HepG2 (cell line): Measurements from ENCODE around the gene FAM32A. TPM values are rescaled to one million over a fixed set of nuclear protein-coding genes. Genes with fewer than 3 reads are reported as not detected.

ENCODE experiments used
- CBFB ChIP-seq: sonication (generic); formaldehyde crosslinking; IDR thresholded peaks from 2 replicates; pipeline ENCODE4 v1.4.0; 2020; ENCODE audit warnings: missing genetic modification reagents
- JUNB ChIP-seq: sonication (generic); formaldehyde crosslinking; IDR thresholded peaks from 2 replicates; pipeline ENCODE4 v1.8.0; 2022; ENCODE audit warnings: missing genetic modification reagents, mild to moderate bottlenecking, borderline replicate concordance
- MTF2 ChIP-seq: sonication (generic); formaldehyde crosslinking; IDR thresholded peaks from 2 replicates; pipeline ENCODE4 v1.5.0; 2020; ENCODE audit warnings: missing genetic modification reagents, borderline replicate concordance
- NFE2 ChIP-seq: sonication (generic); formaldehyde crosslinking; IDR thresholded peaks from 2 replicates; pipeline ENCODE4 v1.4.0; 2020; ENCODE audit warnings: missing genetic modification reagents
- RBM22 ChIP-seq: fragments of 200-400 bp; formaldehyde crosslinking; optimal IDR thresholded peaks from 2 replicates; pipeline ENCODE3; 2017; ENCODE audit warnings: mild to moderate bottlenecking, low read length, moderate library complexity
- SAFB2 ChIP-seq: sonication (generic); formaldehyde crosslinking; IDR thresholded peaks from 2 replicates; pipeline ENCODE4 v1.5.1; 2020; ENCODE audit warnings: missing genetic modification reagents, low read depth, mild to moderate bottlenecking, borderline replicate concordance
- SMARCE1 ChIP-seq: fragments of 450-650 bp; IDR thresholded peaks from 2 replicates; pipeline ENCODE4 v1.6.1; 2017; ENCODE audit warnings: borderline replicate concordance
- ZBTB7B ChIP-seq: sonication (generic); formaldehyde crosslinking; IDR thresholded peaks from 2 replicates; pipeline ENCODE4 v1.4.0; 2020; ENCODE audit warnings: missing genetic modification reagents
- ZNF234 ChIP-seq: sonication (generic); formaldehyde crosslinking; conservative IDR thresholded peaks from 2 replicates; pipeline ENCODE4 v1.5.1; 2020; ENCODE audit warnings: mild to moderate bottlenecking, missing genetic modification reagents
- ZNF350 ChIP-seq: sonication (generic); formaldehyde crosslinking; IDR thresholded peaks from 2 replicates; pipeline ENCODE4 v1.4.0; 2020; ENCODE audit warnings: mild to moderate bottlenecking, low read depth, missing genetic modification reagents, borderline replicate concordance
- ZNF530 ChIP-seq: sonication (generic); formaldehyde crosslinking; IDR thresholded peaks from 2 replicates; pipeline ENCODE4 v1.5.0; 2020; ENCODE audit warnings: low read depth, mild to moderate bottlenecking, missing genetic modification reagents
- ZNF709 ChIP-seq: sonication (generic); formaldehyde crosslinking; IDR thresholded peaks from 2 replicates; pipeline ENCODE4 v1.5.0; 2020; ENCODE audit warnings: mild to moderate bottlenecking, missing genetic modification reagents
- ZNF780A ChIP-seq: sonication (generic); formaldehyde crosslinking; IDR thresholded peaks from 2 replicates; pipeline ENCODE4 v1.8.0; 2022; ENCODE audit warnings: mild to moderate bottlenecking, missing genetic modification reagents, moderate library complexity
- ZSCAN29 ChIP-seq: sonication (generic); formaldehyde crosslinking; conservative IDR thresholded peaks from 2 replicates; pipeline ENCODE4 v1.4.0; 2020; ENCODE audit warnings: mild to moderate bottlenecking, missing genetic modification reagents
- polyA plus RNA-seq, 8 experiments: library from polyadenylated mRNA; depleted of rRNA in 3 of 8; stranded (reverse) in 7 of 8; unstranded in 1 of 8; fragments of >200 nt; fragmentation: Illumina TruSeq in 4 of 8; extraction: Trizol in 4 of 8; gene quantifications; 2 replicates each; pipeline versions ENCODE4 v1.2.1 to v1.2.3, GENCODE V29; 2011 to 2016; ENCODE audit warnings: low read depth in 4 of 8, missing spikeins in 1 of 8, mixed read lengths in 1 of 8; ENCODE audit not compliant: insufficient read depth in 1 of 8
- total RNA-seq, 5 experiments: library from RNA; depleted of rRNA; stranded (reverse); fragments of >200 nt; fragmentation: Illumina TruSeq; extraction: Trizol; gene quantifications; 2 replicates each; pipeline ENCODE4 v1.2.3, GENCODE V29; 2016; ENCODE audit warnings: low read depth in 1 of 5
- TF ChIP-seq, protein P1 (sequence below): sonication (generic); formaldehyde crosslinking; IDR thresholded peaks from 2 replicates; pipeline ENCODE4 v1.5.0; 2020; ENCODE audit warnings: missing genetic modification reagents
- TF ChIP-seq, protein P2 (sequence below): sonication (generic); formaldehyde crosslinking; conservative IDR thresholded peaks from 2 replicates; pipeline ENCODE4 v1.4.0; 2020; ENCODE audit warnings: missing genetic modification reagents
- TF ChIP-seq, protein P3 (sequence below): sonication (generic); formaldehyde crosslinking; IDR thresholded peaks from 2 replicates; pipeline ENCODE4 v1.4.0; 2020; ENCODE audit warnings: mild to moderate bottlenecking, missing genetic modification reagents
- TF ChIP-seq, protein P4 (sequence below): sonication (generic); formaldehyde crosslinking; IDR thresholded peaks from 2 replicates; pipeline ENCODE4 v1.8.0; 2022; ENCODE audit warnings: low read depth, missing genetic modification reagents
- TF ChIP-seq, protein P5 (sequence below): IDR thresholded peaks from 2 replicates; pipeline ENCODE4 v1.4.0; 2020; ENCODE audit warnings: mild to moderate bottlenecking, missing genetic modification reagents

Gene FAM32A
- total and polyA plus RNA-seq, 2 of the 13 experiments (the other 11 are each of a cell fraction or from before 2014, with no cell fraction given), result 85.8 to 86.2 TPM

DNA sequence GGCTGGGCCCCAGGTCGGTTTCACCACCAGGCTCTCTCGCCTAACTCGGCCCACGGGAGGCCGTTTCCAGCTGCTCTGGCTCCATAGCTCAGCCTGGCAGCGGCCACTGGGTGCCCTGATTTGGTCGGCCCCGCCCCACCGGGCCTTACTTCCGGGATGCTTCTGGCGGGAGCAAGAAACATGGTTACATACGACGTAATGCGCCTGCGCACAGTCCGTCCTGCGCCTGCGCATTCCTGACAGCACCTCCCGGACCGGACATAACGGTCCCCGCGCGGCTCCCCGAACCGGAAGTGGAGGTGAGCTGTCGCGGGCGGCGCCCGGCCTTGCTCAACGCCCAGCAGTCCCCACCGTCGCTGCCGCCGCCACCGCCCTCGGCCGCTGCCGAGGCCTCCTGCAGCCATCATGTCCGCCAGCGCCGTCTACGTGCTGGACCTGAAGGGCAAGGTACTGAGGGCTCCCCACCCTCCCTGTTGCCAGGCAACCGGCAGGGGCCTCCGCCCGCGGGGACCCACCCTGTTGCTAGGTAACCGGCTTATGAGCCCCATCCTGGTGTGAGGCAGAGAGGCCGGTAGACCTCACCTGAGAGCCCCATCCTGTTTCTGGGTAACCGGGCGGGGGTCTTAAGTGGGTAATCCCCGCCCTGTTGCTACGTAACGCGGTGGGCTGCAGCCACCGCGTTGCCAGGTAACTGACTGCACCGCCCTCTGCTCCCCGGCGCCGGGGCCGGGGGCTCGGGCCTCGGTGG is 12.6 kb downstream of the FAM32A start, which contains the start of gene AP1M1 (continued):
- TF ChIP-seq ZBTB7B (peak; percentile 45; the same call in 1 of the 2 replicates), NFE2 (CRISPR knock-in tag) (no peak), ZNF530 (CRISPR knock-in tag) (no peak), ZSCAN29 (CRISPR knock-in tag) (no peak), ZNF780A (CRISPR knock-in tag) (no peak), MTF2 (CRISPR knock-in tag) (no peak), SMARCE1 (no peak), SAFB2 (no peak), CBFB (CRISPR knock-in tag) (no peak; the same call in 1 of the 2 replicates), ZNF234 (no peak), RBM22 (peak; percentile 38), ZNF709 (no peak), ZNF350 (CRISPR knock-in tag) (peak; percentile 44; the same call in 1 of the 2 replicates), JUNB (CRISPR knock-in tag) (no peak)
- TF ChIP-seq, protein P1, sequence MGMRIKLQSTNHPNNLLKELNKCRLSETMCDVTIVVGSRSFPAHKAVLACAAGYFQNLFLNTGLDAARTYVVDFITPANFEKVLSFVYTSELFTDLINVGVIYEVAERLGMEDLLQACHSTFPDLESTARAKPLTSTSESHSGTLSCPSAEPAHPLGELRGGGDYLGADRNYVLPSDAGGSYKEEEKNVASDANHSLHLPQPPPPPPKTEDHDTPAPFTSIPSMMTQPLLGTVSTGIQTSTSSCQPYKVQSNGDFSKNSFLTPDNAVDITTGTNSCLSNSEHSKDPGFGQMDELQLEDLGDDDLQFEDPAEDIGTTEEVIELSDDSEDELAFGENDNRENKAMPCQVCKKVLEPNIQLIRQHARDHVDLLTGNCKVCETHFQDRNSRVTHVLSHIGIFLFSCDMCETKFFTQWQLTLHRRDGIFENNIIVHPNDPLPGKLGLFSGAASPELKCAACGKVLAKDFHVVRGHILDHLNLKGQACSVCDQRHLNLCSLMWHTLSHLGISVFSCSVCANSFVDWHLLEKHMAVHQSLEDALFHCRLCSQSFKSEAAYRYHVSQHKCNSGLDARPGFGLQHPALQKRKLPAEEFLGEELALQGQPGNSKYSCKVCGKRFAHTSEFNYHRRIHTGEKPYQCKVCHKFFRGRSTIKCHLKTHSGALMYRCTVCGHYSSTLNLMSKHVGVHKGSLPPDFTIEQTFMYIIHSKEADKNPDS (CRISPR knock-in tag), result no peak
- TF ChIP-seq, protein P2, sequence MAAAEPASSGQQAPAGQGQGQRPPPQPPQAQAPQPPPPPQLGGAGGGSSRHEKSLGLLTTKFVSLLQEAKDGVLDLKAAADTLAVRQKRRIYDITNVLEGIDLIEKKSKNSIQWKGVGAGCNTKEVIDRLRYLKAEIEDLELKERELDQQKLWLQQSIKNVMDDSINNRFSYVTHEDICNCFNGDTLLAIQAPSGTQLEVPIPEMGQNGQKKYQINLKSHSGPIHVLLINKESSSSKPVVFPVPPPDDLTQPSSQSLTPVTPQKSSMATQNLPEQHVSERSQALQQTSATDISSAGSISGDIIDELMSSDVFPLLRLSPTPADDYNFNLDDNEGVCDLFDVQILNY (CRISPR knock-in tag), result no peak
- TF ChIP-seq, protein P3, sequence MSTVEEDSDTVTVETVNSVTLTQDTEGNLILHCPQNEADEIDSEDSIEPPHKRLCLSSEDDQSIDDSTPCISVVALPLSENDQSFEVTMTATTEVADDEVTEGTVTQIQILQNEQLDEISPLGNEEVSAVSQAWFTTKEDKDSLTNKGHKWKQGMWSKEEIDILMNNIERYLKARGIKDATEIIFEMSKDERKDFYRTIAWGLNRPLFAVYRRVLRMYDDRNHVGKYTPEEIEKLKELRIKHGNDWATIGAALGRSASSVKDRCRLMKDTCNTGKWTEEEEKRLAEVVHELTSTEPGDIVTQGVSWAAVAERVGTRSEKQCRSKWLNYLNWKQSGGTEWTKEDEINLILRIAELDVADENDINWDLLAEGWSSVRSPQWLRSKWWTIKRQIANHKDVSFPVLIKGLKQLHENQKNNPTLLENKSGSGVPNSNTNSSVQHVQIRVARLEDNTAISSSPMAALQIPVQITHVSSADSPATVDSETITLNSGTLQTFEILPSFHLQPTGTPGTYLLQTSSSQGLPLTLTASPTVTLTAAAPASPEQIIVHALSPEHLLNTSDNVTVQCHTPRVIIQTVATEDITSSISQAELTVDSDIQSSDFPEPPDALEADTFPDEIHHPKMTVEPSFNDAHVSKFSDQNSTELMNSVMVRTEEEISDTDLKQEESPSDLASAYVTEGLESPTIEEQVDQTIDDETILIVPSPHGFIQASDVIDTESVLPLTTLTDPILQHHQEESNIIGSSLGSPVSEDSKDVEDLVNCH (CRISPR knock-in tag), result no peak
- TF ChIP-seq, protein P4, sequence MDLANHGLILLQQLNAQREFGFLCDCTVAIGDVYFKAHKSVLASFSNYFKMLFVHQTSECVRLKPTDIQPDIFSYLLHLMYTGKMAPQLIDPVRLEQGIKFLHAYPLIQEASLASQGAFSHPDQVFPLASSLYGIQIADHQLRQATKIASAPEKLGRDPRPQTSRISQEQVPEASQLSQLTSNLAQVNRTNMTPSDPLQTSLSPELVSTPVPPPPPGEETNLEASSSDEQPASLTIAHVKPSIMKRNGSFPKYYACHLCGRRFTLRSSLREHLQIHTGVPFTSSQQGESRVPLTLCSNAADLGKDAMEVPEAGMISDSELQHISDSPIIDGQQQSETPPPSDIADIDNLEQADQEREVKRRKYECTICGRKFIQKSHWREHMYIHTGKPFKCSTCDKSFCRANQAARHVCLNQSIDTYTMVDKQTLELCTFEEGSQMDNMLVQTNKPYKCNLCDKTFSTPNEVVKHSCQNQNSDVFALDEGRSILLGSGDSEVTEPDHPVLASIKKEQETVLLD (CRISPR knock-in tag), result no peak
- TF ChIP-seq, protein P5, sequence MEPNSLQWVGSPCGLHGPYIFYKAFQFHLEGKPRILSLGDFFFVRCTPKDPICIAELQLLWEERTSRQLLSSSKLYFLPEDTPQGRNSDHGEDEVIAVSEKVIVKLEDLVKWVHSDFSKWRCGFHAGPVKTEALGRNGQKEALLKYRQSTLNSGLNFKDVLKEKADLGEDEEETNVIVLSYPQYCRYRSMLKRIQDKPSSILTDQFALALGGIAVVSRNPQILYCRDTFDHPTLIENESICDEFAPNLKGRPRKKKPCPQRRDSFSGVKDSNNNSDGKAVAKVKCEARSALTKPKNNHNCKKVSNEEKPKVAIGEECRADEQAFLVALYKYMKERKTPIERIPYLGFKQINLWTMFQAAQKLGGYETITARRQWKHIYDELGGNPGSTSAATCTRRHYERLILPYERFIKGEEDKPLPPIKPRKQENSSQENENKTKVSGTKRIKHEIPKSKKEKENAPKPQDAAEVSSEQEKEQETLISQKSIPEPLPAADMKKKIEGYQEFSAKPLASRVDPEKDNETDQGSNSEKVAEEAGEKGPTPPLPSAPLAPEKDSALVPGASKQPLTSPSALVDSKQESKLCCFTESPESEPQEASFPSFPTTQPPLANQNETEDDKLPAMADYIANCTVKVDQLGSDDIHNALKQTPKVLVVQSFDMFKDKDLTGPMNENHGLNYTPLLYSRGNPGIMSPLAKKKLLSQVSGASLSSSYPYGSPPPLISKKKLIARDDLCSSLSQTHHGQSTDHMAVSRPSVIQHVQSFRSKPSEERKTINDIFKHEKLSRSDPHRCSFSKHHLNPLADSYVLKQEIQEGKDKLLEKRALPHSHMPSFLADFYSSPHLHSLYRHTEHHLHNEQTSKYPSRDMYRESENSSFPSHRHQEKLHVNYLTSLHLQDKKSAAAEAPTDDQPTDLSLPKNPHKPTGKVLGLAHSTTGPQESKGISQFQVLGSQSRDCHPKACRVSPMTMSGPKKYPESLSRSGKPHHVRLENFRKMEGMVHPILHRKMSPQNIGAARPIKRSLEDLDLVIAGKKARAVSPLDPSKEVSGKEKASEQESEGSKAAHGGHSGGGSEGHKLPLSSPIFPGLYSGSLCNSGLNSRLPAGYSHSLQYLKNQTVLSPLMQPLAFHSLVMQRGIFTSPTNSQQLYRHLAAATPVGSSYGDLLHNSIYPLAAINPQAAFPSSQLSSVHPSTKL (CRISPR knock-in tag), result peak; percentile 30; the same call in 1 of the 2 replicates
